NCI-H2029 treated with DMSO at 0.1 percent for 48 hours (cell line): ENCODE measurements around the gene DIP2C.
"Not testable (repeated sequence)": the region's sequence is repeated elsewhere in the genome, so short reads cannot be mapped to it uniquely, and the experiment has no call there.

Experiments
- DNase-seq: peaks from one replicate; lab custom pipeline; 2025; lab: John Stamatoyannopoulos, UW

DIP2C gene

DNA sequence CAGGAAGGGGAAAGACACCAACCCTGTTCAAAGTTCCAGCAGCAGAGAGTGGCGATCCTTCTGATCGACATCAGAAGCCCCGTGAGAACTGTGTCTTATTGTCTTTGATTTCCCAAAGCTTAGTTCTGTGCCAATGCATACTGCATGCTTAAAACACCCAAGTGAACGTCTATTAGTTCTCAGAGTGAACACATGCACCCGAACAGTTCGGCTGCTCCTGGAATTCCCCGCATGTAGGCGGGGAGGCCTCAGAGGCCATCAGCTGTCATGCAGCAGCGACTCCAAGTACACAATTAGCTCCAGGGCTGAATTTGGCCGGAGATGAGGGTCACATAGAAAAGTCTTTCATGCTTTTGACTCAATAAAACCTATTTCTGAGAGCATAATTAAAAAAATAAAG, 277.4 kb downstream of the DIP2C start:
- no peak for DNase-seq

DNA sequence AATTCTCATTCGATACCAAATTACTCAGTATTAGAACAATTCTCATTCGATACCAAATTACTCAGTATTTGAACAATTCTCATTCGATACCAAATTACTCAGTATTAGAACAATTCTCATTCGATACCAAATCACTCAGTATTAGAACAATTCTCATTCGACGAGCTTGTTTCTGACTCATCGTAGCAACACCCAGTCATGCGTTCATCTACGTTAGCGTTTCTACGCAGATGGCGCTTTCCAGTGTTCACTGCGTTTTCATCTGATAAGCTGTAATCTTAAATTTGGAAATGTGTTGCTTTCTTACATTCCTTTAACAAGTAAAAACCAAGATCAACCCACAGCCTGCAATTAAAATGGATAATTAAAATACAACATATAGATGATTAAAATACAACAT, 277.9 kb downstream of the DIP2C start:
- DNase-seq = no peak

DNA sequence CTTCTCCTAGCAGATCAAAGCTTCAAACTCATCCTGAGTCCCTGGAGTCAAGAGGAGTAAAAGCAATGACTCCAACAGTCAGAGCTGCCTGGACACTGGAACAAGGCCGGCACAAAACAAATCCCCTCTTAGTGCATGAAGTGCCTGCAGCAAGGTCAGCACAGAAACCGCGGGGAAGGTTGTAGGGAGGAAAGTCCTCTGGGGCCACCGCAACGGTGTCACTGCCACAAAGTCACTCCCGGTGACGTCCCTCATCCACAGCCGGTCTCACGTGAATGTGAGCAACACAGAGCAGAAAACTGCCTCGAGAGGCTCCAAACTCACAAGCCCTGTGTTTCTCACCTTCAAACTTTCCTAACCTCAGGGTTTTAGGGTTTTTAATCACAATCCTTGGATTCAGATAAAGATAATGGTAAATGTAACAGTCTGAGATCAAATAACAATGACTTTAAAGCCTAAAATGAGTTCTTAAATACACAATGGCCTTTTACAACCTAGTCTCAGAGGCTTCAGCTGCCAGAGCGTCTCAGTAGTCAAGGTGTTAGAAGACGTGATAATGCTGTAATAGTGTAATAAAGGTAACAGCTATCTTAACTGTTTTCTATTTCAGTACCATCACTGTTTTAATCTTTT, 279.9 kb downstream of the DIP2C start:
- DNase-seq = no peak

DNA sequence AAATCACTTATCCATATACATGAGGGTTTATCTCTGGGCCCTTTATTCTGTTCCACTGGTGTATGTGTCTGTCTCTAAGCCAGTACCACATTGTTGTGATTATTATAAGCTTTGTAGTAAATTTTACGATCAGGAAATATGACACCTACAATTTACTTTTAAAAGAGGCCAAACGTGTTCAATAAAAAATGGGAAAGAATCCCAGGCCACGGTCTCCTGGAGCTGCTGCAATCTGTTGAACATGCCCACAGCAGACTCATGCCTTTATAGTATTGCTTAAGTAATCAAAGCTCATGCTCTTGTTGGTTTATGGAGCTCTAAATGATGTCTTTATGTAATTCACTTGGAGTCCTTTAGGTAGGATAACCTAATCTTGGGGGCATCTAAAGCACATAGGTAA, 281.2 kb downstream of the DIP2C start:
- no peak for DNase-seq

DNA sequence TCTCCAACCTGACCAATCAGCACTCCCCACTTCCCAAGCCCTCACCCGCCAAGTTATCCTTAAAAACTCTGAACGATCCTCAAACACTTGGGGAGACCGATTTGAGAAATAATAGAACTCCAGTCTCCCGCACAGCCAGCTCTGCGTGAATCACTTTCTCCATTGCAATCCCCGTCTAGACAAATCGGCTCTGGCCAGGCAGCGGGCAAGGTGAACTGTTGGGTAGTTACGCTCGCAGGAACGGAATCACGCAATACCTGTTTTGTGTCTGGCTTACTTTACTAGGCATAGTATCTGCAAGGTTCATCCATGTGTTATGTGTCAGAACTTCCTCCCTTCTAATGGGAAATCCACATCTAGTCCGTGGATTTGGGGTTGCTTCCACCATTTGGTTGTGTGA, 282.5 kb downstream of the DIP2C start:
- no peak for DNase-seq

DNA sequence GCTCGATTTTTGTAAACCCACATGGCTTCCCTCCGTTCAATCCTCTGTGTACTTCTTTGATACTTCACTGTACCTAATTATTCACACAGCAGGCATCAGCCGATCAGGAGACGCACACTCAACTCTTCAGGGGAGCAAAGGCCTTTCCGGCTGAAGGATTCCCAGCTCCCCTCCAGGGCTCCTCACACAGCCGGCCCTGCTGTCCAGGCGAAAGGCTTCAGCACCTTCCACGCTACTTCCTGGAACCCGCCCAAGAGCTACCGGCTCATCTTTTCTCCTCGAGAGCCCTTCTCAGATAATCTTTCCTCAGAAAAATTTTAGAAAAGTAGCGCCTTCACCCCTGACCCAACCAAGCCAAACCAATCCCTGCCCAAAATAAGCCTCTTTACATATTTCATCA, 283.8 kb downstream of the DIP2C start:
- DNase-seq = no peak

DNA sequence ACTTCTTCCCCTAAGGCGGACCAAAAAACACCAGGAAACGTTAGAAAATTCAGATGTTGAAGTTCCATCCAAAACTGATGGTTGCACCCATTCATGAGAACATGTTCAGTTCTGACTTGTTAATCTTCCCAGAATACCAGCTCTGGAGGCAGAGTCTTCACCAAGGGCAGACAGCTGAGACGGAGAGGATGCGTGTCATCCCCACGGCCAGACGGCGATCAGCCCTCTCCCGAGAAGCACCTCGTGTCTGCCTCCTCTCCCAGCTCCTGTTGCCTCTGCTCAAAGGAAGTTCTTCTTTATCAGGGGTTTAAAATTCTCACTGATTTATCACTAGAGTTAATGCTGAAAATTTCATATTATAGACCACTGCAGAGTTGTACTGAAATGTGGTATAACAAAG, 284.5 kb downstream of the DIP2C start:
- DNase-seq = no peak

DNA sequence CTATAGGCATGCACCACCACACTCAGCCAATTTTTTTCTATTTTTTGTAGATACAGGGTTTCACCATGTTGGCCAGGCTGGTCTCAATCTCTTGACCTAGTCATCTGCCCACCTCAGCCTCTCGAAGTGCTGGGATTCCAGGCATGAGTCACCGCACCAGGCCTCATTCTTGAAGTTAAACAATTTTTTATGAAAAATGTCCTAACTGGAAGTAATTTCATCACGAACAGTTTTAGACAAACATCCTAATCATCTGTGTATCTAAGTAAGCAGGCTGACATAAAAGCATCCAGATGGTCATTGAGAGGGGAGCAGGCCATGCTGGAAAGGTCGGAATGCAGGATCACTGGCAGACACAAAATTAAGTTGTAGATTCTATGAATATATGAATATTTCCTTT, 285.1 kb downstream of the DIP2C start:
- no peak for DNase-seq

DNA sequence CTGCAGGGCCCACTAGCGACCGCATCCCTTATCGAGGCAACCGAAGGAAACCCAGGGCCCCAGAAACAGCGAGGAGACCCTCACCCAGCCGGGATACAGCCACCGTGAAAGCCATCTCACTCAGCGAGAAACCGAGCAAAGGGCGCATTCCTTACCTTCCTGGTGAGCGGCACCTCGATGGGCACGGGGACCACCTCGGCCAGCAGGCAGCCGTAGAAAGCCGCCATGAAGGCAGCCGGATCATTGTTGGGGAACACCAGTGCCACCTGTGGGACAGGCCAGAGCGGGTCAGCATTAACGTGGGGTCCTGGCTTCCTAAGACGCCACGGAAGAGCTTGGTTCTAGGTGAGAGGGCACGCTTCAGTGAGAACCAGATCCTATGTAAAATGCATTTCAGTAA, 290.5 kb downstream of the DIP2C start:
- DNase-seq = no peak

DNA sequence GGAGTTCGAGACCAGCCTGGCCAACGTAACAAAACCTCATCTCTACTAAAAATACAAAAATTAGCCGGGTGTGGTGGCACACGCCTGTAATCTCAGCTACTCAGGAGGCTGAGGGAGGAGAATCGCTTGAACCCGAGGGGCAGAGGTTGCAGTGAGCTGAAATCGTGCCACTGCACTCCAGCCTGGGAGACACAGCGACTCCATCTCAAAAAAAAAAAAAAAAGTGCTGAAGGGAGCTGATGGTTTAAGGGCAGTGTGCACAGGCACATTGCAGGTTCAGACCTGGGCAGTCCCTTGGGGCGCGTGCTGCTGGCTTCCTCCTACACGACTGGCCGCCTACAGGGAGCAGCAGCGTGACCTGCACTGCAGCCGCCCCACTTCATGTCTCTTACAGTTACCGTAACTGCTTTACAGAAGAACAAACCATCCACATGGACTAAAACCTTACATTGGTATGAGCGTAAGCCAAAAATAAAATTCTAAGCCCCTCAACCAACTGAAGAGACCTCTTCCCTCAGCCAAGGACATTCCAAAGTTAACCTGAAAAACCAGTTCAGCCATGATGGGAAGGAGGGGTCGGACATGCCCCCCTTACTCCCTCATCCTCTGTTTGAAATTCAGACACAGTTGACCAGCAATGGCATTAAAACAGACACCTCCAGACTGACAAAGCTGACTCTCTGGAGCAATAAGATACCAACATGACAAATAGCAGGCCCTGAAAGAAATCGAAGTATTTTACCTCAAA, 292.0 kb downstream of the DIP2C start:
- no peak for DNase-seq

DNA sequence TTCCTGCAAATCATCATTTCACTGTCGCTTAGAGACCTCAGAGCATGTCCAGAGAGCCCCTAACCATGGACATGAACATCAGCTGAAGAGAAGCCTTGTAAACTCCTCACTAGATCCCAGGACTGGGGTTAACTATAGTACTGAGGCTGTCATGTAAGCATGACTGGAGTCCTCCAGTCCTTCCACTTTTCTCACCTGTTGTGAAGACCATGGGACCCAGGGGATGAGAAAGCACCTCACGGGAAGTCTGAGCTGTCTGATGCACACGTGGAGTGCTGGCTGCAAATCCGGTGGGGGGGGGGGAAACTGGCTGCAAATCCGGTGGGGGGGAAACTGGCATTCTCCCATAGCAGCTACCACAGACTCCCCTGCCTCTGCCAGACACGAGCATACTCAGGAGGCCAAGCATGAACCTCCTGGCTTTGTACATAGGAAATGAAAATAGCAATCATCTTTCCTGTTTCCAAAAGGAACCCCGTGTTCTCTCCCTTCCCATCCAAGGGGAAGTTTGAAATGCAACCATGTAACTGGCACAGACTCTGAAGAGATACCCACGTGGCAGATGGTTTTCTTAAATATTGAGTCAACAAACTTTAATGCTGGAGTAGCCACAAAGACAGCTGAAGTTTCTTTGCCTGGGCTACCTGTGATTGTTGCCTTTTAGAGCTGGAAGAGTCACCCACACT, 292.8 kb downstream of the DIP2C start:
- no peak for DNase-seq

DNA sequence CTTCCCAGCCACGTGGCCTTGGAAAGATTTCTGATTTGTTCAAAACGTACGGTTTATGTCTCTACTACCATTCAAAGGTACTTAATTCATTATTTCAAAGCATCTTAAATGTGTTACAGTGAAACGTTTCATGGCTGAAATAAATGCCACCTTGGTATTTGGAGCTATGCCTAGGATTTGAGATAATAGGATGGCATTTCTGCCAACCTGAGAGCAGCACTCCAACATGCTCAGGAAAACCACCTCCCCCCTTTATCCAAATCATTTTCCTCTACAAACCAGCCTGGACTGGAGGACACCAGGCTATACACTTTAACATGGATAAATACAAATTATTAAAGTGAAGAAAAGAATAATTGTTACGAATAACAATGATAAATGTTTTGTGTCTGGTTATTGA, 293.4 kb downstream of the DIP2C start:
- no peak for DNase-seq

DNA sequence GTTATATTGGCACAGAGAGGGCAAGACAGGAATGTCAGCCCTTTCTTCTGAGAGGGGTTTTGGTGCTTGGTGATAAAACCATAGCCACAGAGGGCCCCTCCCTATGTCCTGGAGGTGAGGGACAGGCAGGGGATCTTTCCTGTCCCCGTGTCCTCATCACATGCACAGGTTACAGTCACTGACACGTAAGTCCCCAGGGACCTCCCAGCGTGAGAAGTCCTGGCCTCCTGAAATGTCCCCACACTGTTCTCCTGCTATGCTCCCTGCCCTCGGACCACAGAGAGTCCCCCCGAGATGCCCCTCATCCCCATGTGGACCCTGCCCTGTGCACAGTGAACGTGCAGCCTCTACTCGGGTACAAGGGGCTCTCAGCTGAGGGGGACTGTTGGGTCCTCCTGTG, 293.8 kb downstream of the DIP2C start:
- no peak for DNase-seq

DNA sequence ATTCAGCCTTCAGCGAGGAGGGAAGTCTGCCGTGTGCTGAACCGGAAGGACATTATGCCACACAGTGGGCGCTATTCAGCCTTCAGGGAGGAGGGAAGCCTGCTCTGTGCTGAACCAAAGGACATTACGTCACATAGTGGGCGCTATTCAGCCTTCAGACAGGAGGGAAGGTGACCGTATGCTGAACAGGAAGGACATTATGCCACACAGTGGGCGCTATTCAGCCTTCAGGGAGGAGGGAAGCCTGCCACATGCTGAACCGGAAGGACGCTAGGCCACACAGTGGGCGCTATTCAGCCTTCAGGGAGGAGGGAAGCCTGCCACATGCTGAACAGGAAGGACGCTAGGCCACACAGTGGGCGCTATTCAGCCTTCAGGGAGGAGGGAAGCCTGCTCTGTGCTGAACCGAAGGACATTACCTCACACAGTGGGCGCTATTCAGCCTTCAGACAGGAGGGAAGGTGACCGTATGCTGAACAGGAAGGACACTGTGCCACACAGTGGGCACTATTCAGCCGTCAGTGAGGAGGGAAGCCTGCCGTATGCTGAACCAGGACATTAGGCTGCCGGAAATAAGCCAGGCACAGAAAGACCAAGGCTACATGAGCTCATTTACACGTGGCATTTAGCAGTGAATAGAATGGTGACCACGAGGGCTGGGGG, 294.9 kb downstream of the DIP2C start:
- DNase-seq = not testable (repeated sequence)

DNA sequence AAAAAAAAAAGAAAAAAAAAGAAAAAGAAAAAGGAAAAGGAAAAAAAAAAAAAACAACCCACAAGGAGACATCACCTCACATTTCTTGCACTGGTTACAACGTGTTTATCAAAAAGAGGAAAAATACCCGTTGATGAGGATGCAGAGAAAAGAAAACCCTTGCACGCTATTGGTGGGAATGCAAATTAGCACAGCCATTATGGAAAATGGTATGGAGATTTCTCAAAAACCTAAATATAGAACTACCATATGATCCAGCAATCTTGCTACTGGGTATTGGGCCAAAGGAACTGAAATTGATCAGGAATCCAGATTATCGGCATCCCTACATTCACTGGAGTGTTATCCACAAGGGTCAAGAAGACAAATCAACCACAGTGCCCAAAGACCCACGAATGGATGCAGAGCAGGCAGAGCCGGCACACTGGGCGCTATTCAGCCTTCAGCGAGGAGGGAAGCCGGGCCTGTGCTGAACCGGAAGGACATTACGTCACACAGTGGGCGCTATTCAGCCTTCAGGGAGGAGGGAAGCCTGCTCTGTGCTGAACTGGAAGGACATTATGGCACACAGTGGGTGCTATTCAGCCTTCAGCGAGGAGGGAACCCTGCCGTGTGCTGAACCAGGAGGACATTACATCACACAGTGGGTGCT, 295.6 kb downstream of the DIP2C start:
- no peak for DNase-seq

DNA sequence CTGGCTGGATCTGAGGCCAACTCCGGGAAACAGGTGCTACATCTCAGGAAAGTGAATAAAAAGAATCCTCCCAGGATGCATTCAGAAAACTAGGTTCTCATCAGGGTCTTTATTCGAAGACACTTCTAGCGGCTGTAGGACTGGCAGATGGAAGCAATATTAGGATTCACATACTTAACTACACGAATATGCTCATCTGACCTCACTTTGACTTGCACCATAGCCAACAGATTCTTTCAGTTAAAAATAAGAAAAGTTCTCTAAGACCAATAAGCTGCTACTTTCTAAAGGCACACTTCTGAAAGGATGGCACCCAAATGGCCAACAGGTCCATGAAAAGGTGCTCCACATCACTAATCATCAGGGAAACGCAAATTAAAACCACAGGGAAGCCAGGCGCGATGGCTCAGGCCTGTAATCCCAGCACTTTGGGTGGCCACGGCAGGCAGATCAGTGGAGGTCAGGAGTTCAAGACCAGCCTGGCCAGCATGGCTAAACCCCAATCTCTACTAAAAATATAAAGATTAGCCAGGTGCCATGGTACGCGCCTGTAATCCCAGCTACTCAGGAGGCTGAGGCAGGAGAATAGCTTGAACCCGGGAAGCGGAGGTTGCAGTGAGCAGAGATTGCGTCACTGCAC, 296.2 kb downstream of the DIP2C start:
- no peak for DNase-seq

DNA sequence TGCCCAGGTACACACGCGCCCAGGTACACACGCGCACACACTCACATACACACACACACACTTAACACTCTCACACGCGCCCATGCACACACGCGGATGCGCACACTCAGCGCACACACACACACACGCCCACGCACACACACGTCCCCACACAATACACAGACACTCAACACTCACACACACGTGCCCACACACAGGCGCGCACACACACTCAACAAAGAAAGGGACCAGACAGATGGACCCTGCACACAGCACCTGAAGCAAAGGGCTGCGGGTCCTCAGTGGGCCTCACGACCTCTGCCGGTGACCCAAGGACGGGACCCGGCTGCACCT, 296.8 kb downstream of the DIP2C start:
- DNase-seq = no peak

DNA sequence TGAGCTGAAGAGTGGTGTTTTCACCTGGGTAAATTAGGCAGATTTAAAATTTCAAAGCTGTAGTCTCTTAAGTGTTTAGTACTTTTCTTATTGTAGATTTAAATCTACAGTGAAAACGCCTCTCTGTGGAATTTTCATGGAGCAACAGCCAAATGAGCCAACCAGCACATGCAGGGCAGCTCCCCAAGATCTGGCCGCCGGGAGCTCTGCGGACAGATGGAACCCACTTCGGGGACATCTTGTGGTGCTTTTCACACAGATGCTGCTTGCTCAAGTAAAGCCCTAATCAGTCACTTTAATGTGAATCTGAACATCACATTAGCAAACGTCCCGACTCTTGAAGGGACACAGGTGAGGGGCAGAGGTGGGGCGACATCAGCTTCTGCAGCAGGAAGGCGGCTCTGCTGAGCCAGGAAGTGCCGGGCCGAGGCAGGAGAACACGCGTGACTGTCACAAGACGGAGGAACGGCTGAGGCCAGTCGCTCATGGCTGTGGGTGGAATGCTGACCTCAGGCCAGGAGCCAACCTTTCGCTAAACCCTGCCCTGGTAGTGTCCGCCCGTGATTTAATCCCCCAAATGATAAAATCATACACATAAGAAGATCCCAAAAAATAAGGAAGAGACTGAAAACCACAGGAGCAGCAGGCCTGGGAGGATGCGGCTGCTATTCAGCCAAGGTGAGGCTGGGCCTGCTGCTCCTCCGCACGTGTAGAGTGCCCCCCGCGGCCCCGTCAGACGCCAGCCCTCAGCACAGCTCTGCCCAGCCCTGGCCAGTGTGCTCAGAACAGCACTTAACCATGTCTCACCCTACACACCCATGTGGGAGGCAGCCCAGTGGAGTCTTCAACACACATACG, 297.4 kb downstream of the DIP2C start:
- DNase-seq = no peak

DNA sequence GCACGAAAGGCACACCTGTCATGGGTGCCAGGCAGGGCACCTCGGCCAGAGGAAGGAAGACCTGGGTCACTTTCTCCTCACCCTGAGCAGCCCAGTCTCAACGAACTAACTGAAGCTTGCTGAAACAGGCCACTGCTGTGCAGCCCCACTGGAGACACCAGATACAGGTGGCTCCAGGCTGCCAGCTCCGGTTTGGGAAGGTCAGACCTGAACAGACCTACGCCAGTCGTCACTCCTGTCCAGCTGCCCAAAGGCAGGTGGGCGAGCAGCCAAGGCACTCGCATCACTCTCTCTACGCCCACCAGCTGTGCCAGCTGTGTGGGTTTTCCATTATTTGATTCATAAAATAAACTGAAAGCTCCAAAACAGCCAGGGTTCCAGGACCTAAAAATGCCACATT, 298.2 kb downstream of the DIP2C start:
- peak; percentile 57 for DNase-seq

DNA sequence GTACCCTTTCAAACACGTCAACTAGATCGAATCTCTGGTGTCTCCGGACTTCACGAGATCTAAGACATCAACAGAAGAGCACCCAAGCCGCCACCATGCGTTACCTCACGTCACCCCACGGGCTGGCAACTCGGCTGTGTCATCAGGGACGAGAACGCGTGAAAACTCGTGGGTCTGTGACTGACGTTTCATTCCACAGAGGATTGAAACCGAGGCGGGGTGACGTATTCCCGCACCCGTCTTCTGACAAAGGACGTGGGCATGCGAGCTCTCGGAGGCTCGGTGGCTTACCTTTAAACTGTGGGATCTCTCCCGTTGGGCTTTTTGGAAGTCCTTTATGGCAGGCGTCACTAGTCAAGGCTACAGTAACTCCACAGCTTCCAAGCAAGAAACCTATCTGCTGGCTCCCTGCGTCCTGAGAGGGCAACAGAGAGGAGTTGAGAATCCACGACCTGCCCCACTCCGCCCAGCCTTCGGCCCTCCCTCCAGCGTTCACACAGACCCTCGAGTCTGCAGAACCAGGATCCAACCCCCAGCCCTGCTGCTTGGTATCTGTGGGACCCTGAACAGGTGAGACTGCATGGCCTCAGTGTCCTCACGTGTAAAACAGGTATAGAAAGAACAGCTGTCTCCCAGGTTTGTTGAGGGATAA, 298.9 kb downstream of the DIP2C start:
- no peak for DNase-seq
